H1 (cell line): ENCODE measurements around the gene METTL1.

Source experiments
- CREB1 ChIP-seq: IDR thresholded peaks from 2 replicates; pipeline ENCODE4 v1.6.1; 2012; ENCODE audit warnings: inconsistent platforms
- EP300 ChIP-seq, 2 experiments: IDR thresholded peaks; 1 replicate in 1 of 2; 2 replicates in 1 of 2; pipeline ENCODE4 v1.6.1; 2011 to 2012; ENCODE audit warnings: low read depth in 2 of 2, low read length in 2 of 2, mild to moderate bottlenecking in 2 of 2, borderline replicate concordance in 1 of 2, inconsistent platforms in 1 of 2, moderate library complexity in 1 of 2
- EZH2 ChIP-seq: fragments of 200-600 bp; sonication (generic); IDR thresholded peaks from 2 replicates; pipeline ENCODE4 v1.7.1; 2012; ENCODE audit warnings: low read depth, mild to moderate bottlenecking, moderate library complexity, low read length, inconsistent platforms; ENCODE audit not compliant: severe bottlenecking
- GTF2F1 ChIP-seq: IDR thresholded peaks from 2 replicates; pipeline ENCODE4 v1.6.1; 2012; ENCODE audit warnings: low read depth, low read length, improper control_type of control experiment, borderline replicate concordance
- HDAC2 ChIP-seq, 2 experiments: fragments of 300-600 bp in 1 of 2; sonication (generic) in 1 of 2; IDR thresholded peaks; 2 replicates each; pipeline ENCODE4 v1.6.1; 2011 to 2012; ENCODE audit warnings: low read depth in 2 of 2, low read length in 2 of 2, mild to moderate bottlenecking in 2 of 2, moderate library complexity in 2 of 2, borderline replicate concordance in 1 of 2, inconsistent platforms in 1 of 2
- PHF8 ChIP-seq: fragments of 200-600 bp; sonication (generic); conservative IDR thresholded peaks from 2 replicates; pipeline ENCODE4 v1.7.1; 2012; ENCODE audit warnings: low read depth, mild to moderate bottlenecking, inconsistent platforms, low read length, moderate library complexity
- POLR2A ChIP-seq, 2 experiments: IDR thresholded peaks; 1 replicate in 1 of 2; 2 replicates in 1 of 2; pipeline ENCODE4 v1.6.1; 2011; ENCODE audit warnings: low read depth in 2 of 2, low read length in 2 of 2, mild to moderate bottlenecking in 2 of 2; ENCODE audit errors: control extremely low read depth in 1 of 2
- POLR2AphosphoS5 ChIP-seq: IDR thresholded peaks from 2 replicates; pipeline ENCODE4 v1.6.1; 2011; ENCODE audit warnings: low read depth, low read length
- SIN3A ChIP-seq, 2 experiments: IDR thresholded peaks in 1 of 2; conservative IDR thresholded peaks in 1 of 2; 2 replicates each; pipeline ENCODE4 v1.6.1; 2011 to 2012; ENCODE audit warnings: low read length in 2 of 2, improper control_type of control experiment in 1 of 2, low read depth in 1 of 2, mild to moderate bottlenecking in 1 of 2
- YY1 ChIP-seq: IDR thresholded peaks from 2 replicates; pipeline ENCODE4 v1.6.1; 2011; ENCODE audit warnings: low read depth, mild to moderate bottlenecking, low read length
- TF ChIP-seq, protein P1 (sequence below), 3 experiments: IDR thresholded peaks; 1 replicate in 2 of 3; 2 replicates in 1 of 3; pipeline versions ENCODE4 v1.5.1 to v1.6.1; 2011; ENCODE audit warnings: low read length in 3 of 3, mild to moderate bottlenecking in 3 of 3, inconsistent platforms in 2 of 3, low read depth in 1 of 3, moderate library complexity in 1 of 3; ENCODE audit not compliant: insufficient read depth in 1 of 3; ENCODE audit errors: control extremely low read depth in 1 of 3

DNA sequence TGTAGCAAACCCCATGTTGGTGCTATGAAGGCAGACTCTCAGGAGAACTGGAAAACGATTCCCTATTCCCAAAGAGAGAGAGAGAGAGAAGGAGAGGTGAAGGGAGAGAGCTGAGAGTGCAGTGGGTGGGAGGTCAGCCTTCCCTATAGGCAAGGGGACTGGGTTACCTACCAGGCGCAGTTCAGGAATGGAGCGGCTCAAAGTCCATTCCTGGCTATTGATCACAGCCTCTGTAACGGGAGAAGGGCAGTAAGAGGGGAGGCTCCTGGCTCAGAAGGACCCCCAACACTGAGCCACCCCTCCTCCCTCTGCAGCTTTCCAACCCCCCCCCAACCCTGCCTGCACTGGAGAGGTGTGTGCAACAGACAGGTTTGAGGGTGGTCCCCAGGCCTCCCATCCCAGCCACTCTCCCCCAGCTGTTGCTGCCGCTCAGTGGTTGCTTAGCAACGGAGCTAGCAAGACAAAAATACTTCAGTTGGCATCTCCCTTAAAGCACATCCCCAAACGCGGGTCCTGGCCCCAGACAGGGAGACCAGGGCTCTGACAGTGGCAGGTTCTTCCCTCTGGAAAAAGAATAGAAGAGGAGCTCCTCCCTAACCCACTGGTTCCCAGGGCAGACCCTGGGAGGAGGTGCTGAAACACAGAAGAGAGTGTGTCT lies 36.6 kb downstream of the METTL1 start:
- TF ChIP-seq EZH2 (no peak), POLR2AphosphoS5 (no peak), HDAC2 (IDR thresholded peaks at IDR 0.05; ENCODE audit: borderline replicate concordance in 1 of 2, low read depth in 2 of 2, low read length in 2 of 2) (no peak), SIN3A (conservative IDR thresholded peaks at IDR 0.05 in 1 of 2, IDR thresholded peaks at IDR 0.05 in 1 of 2; ENCODE audit: low read depth in 1 of 2, low read length in 2 of 2) (0 out of 4 replicates have a peak, but pooled peaks of 1 of the 2 experiments have one; percentile 11), POLR2A (IDR thresholded peaks at IDR 0.05; ENCODE audit: control extremely low read depth in 1 of 2, low read depth in 2 of 2, low read length in 2 of 2) (no peak), EP300 (IDR thresholded peaks at IDR 0.05; ENCODE audit: borderline replicate concordance in 1 of 2, low read depth in 2 of 2, low read length in 2 of 2) (no peak), YY1 (no peak), GTF2F1 (no peak), CREB1 (no peak), PHF8 (no peak)
- TF ChIP-seq, protein P1, sequence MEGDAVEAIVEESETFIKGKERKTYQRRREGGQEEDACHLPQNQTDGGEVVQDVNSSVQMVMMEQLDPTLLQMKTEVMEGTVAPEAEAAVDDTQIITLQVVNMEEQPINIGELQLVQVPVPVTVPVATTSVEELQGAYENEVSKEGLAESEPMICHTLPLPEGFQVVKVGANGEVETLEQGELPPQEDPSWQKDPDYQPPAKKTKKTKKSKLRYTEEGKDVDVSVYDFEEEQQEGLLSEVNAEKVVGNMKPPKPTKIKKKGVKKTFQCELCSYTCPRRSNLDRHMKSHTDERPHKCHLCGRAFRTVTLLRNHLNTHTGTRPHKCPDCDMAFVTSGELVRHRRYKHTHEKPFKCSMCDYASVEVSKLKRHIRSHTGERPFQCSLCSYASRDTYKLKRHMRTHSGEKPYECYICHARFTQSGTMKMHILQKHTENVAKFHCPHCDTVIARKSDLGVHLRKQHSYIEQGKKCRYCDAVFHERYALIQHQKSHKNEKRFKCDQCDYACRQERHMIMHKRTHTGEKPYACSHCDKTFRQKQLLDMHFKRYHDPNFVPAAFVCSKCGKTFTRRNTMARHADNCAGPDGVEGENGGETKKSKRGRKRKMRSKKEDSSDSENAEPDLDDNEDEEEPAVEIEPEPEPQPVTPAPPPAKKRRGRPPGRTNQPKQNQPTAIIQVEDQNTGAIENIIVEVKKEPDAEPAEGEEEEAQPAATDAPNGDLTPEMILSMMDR (IDR thresholded peaks at IDR 0.05; ENCODE audit: control extremely low read depth in 1 of 3, insufficient read depth in 1 of 3, low read depth in 1 of 3, low read length in 3 of 3), result no peak
